Hepatocyte (in vitro differentiated cells): ENCODE results near the gene EARS2. TPM values are rescaled to one million over a fixed set of nuclear protein-coding genes. Genes with fewer than 3 reads are reported as not detected.
"Not testable (repeated sequence)": the region's sequence is repeated elsewhere in the genome, so short reads cannot be mapped to it uniquely, and the experiment has no call there.

Experiments used
- DNase-seq: peaks from one replicate; pipeline ENCODE4 v3.0.0-alpha.2; 2016; ENCODE audit warnings: low spot score
- H2AFZ ChIP-seq: fragments of 200-600 bp; sonication (generic); 2 replicates; pipeline ENCODE4 v1.6.0; 2016; ENCODE audit warnings: antibody characterized with exemption, mild to moderate bottlenecking
- H3K27ac ChIP-seq: fragments of 200-600 bp; sonication (generic); 2 replicates; pipeline ENCODE4 v1.5.1; 2016; ENCODE audit warnings: mild to moderate bottlenecking
- H3K27me3 ChIP-seq: fragments of 200-600 bp; sonication (generic); 2 replicates; pipeline ENCODE4 v1.6.1; 2016
- H3K36me3 ChIP-seq: fragments of 200-600 bp; sonication (generic); replicated peaks from 2 replicates; pipeline ENCODE4 v1.5.1; 2016; ENCODE audit warnings: low read depth; ENCODE audit not compliant: insufficient read depth
- H3K4me1 ChIP-seq: fragments of 200-600 bp; sonication (generic); 2 replicates; pipeline ENCODE4 v1.5.1; 2016; ENCODE audit warnings: mild to moderate bottlenecking, moderate library complexity; ENCODE audit not compliant: insufficient read depth
- H3K4me2 ChIP-seq: fragments of 200-600 bp; sonication (generic); 2 replicates; pipeline ENCODE4 v1.6.0; 2016
- H3K4me3 ChIP-seq: fragments of 200-600 bp; sonication (generic); 2 replicates; pipeline ENCODE4 v1.5.1; 2016; ENCODE audit warnings: mild to moderate bottlenecking
- H3K79me2 ChIP-seq: fragments of 200-600 bp; sonication (generic); 2 replicates; pipeline ENCODE4 v1.6.0; 2017; ENCODE audit warnings: mild to moderate bottlenecking
- H3K9me2 ChIP-seq: fragments of 200-600 bp; sonication (generic); replicated peaks from 2 replicates; pipeline ENCODE4 v1.6.0; 2017; ENCODE audit warnings: mild to moderate bottlenecking; ENCODE audit not compliant: insufficient read depth
- H3K9me3 ChIP-seq: fragments of 200-600 bp; sonication (generic); 2 replicates; pipeline ENCODE4 v1.5.1; 2016; ENCODE audit warnings: low read depth, mild to moderate bottlenecking
- H4K20me1 ChIP-seq: fragments of 200-600 bp; sonication (generic); 2 replicates; pipeline ENCODE4 v1.6.0; 2016; ENCODE audit warnings: mild to moderate bottlenecking; ENCODE audit not compliant: insufficient read depth, poor library complexity, severe bottlenecking
- CTCF ChIP-seq: fragments of 200-600 bp; sonication (generic); IDR thresholded peaks from 2 replicates; pipeline ENCODE4 v1.5.1; 2016; ENCODE audit warnings: antibody characterized with exemption, mild to moderate bottlenecking; ENCODE audit not compliant: poor library complexity
- EZH2 ChIP-seq: fragments of 200-600 bp; sonication (generic); IDR thresholded peaks from 2 replicates; pipeline ENCODE4 v1.6.1; 2016; ENCODE audit warnings: antibody characterized with exemption, mild to moderate bottlenecking, borderline replicate concordance
- EZH2phosphoT487 ChIP-seq: fragments of 200-600 bp; sonication (generic); IDR thresholded peaks from one replicate; pipeline ENCODE4 v1.6.1; 2018; ENCODE audit warnings: antibody characterized with exemption, mild to moderate bottlenecking, low read depth, moderate library complexity; ENCODE audit not compliant: unreplicated experiment, severe bottlenecking
- WGBS: methylation state at CpG from one replicate; pipeline ENCODE4 v1.1.6; 2016; ENCODE audit warnings: low lambda C conversion rate; ENCODE audit errors: missing lambda C conversion rate; 5-methylcytosine and 5-hydroxymethylcytosine counted together
- polyA plus RNA-seq: library from polyadenylated mRNA; unstranded; fragments of >200 nt; fragmentation: Nextera tagmentation; extraction: Ambion mirVana; gene quantifications from 2 replicates; pipeline ENCODE4 v1.2.1, GENCODE V29; 2016
- total RNA-seq: library from RNA; depleted of rRNA; stranded (reverse); fragments of >200 nt; gene quantifications from 2 replicates; pipeline ENCODE4 v1.2.3, GENCODE V29; 2014

The EARS2 gene
- total and polyA plus RNA-seq, 2 experiments from 2014 or later, result 25.2 to 26.5 TPM

- DNase-seq, result no peak
- Histone ChIP-seq H3K9me2 (no peaks in the 10 kb centered on the region), H3K9me3 (no peaks in the 10 kb centered on the region), H3K27me3 (no peaks in the 10 kb centered on the region), H3K4me2 (no peak overlapping the region), H3K27ac (no peak overlapping the region), H3K79me2 (no peaks in the 10 kb centered on the region), H3K4me3 (no peak overlapping the region), H3K4me1 (no peaks in the 10 kb centered on the region), H4K20me1 (no peaks in the 10 kb centered on the region), H3K36me3 (no peaks in the 10 kb centered on the region), H2AFZ (no peak overlapping the region)
- 91% methylated on average over 5 of the region's 5 CpGs for WGBS
- TF ChIP-seq CTCF, result no peak
- no peak for TF ChIP-seq EZH2
- no peak for TF ChIP-seq EZH2phosphoT487
Observed at GRCh38 chr16:23486480-23486879, 70.7 kb downstream of the EARS2 start.

- no peaks in the 10 kb centered on the region for H3K9me2 ChIP-seq
- WGBS, result 96% methylated on average over 8 of the region's 8 CpGs
- H3K79me2 ChIP-seq, result no peaks in the 10 kb centered on the region
- H3K4me1 ChIP-seq, result no peaks in the 10 kb centered on the region
- H3K4me3 ChIP-seq, result no peak overlapping the region
- H3K27ac ChIP-seq, result no peak overlapping the region
- H3K9me3 ChIP-seq, result no peaks in the 10 kb centered on the region
- H2AFZ ChIP-seq, result no peak overlapping the region
- no peaks in the 10 kb centered on the region for H3K27me3 ChIP-seq
- no peak for DNase-seq
- H3K4me2 ChIP-seq, result no peak overlapping the region
- H4K20me1 ChIP-seq, result no peaks in the 10 kb centered on the region
- no peaks in the 10 kb centered on the region for H3K36me3 ChIP-seq
- no peak for TF ChIP-seq CTCF
Observed at GRCh38 chr16:23485841-23486240, 71.3 kb downstream of the EARS2 start.

GRCh38 chr16:23485257-23485614 lies 71.9 kb downstream of the EARS2 start:
- no peak overlapping the region for H3K27ac ChIP-seq
- H3K9me2 ChIP-seq, result no peaks in the 10 kb centered on the region
- whole genome bisulfite sequencing, result 89% methylated on average over 2 of the region's 2 CpGs
- no peaks in the 10 kb centered on the region for H3K79me2 ChIP-seq
- no peaks in the 10 kb centered on the region for H3K9me3 ChIP-seq
- H3K4me1 ChIP-seq, result no peaks in the 10 kb centered on the region
- H3K27me3 ChIP-seq, result no peaks in the 10 kb centered on the region
- TF ChIP-seq CTCF (no peak), EZH2phosphoT487 (no peak), EZH2 (no peak)
- H4K20me1 ChIP-seq, result no peaks in the 10 kb centered on the region
- no peak overlapping the region for H2AFZ ChIP-seq
- H3K4me2 ChIP-seq, result no peak overlapping the region
- no peaks in the 10 kb centered on the region for H3K36me3 ChIP-seq
- no peak for DNase-seq
- H3K4me3 ChIP-seq, result no peak overlapping the region

GRCh38 chr16:23484510-23485256 lies 72.5 kb downstream of the EARS2 start:
- H3K27ac ChIP-seq, result no peak overlapping the region
- H2AFZ ChIP-seq, result no peak overlapping the region
- H3K27me3 ChIP-seq, result no peaks in the 10 kb centered on the region
- no peak overlapping the region for H3K4me2 ChIP-seq
- no peak overlapping the region for H3K4me3 ChIP-seq
- no peaks in the 10 kb centered on the region for H3K9me3 ChIP-seq
- no peak for DNase-seq
- H4K20me1 ChIP-seq, result no peaks in the 10 kb centered on the region
- H3K79me2 ChIP-seq, result no peaks in the 10 kb centered on the region
- WGBS, result 94% methylated on average over 8 of the region's 8 CpGs
- TF ChIP-seq EZH2phosphoT487 (no peak), CTCF (no peak), EZH2 (no peak)
- H3K36me3 ChIP-seq, result no peaks in the 10 kb centered on the region
- H3K9me2 ChIP-seq, result no peaks in the 10 kb centered on the region
- H3K4me1 ChIP-seq, result no peaks in the 10 kb centered on the region

GRCh38 chr16:23483492-23483891 lies 73.7 kb downstream of the EARS2 start:
- 96% methylated on average over 8 of the region's 8 CpGs for WGBS
- DNase-seq, result not testable (repeated sequence)

More at GRCh38 chr16:23483492-23483891, 73.7 kb downstream of the EARS2 start:
- not testable (repeated sequence) for H3K4me3 ChIP-seq, H3K79me2 ChIP-seq, H3K9me2 ChIP-seq, H3K36me3 ChIP-seq, H3K9me3 ChIP-seq, H3K27ac ChIP-seq, H2AFZ ChIP-seq, H3K4me2 ChIP-seq, H3K27me3 ChIP-seq, H4K20me1 ChIP-seq, H3K4me1 ChIP-seq
